ENCODE measurements around the gene DNM3. TPM values are rescaled to one million over a fixed set of nuclear protein-coding genes. Genes with fewer than 3 reads are reported as not detected.

The DNM3 gene
- total RNA-seq, 1 experiment from 2014 or later = 2.7 TPM

GRCh38 chr1:172287208-172287607 is 445.9 kb downstream of the DNM3 start:
- Histone ChIP-seq H4K20me1 (ENCODE audit: control insufficient read depth, insufficient read depth, insufficient read length) (no peaks in the 10 kb centered on the region), H3K23ac (ENCODE audit: insufficient read length, low read depth, low read length) (no peak overlapping the region), H2AK5ac (ENCODE audit: insufficient read length, low read length) (no peak overlapping the region), H3K27me3 (ENCODE audit: insufficient read depth, low read length) (no peaks in the 10 kb centered on the region; the same call in 1 of the 2 replicates), H3K9me3 (ENCODE audit: control insufficient read depth, low read depth, low read length) (no peaks in the 10 kb centered on the region), H3K23me2 (ENCODE audit: insufficient read length, low read depth, low read length, poor library complexity, severe bottlenecking) (no peaks in the 10 kb centered on the region), H3K14ac (ENCODE audit: insufficient read depth, low read length) (no peak overlapping the region), H2BK5ac (ENCODE audit: insufficient read length, low read length) (no peak overlapping the region), H2AFZ (ENCODE audit: low read length) (no peak overlapping the region), H4K91ac (ENCODE audit: insufficient read length, low read depth, low read length) (no peak overlapping the region), H3K9ac (ENCODE audit: extremely low read depth, insufficient read length, low read length) (no peak overlapping the region), H3K56ac (ENCODE audit: insufficient read length, low read depth, low read length) (no peak overlapping the region), H3K79me2 (ENCODE audit: insufficient read depth, low read length) (no peaks in the 10 kb centered on the region), H3K79me1 (ENCODE audit: insufficient read depth, low read depth, low read length, poor library complexity, severe bottlenecking) (no peaks in the 10 kb centered on the region), H2BK120ac (ENCODE audit: low read depth, low read length, poor library complexity, severe bottlenecking) (no peak overlapping the region), H2BK12ac (ENCODE audit: insufficient read length, low read depth, low read length) (no peak overlapping the region), H2BK20ac (ENCODE audit: low read depth, low read length, poor library complexity, severe bottlenecking) (no peak overlapping the region), H3K27ac (ENCODE audit: insufficient read length, low read depth, low read length) (no peak overlapping the region), H4K5ac (ENCODE audit: insufficient read length, low read depth, low read length) (no peak overlapping the region), H4K8ac (replicated peaks; ENCODE audit: insufficient read length, low read depth, low read length) (no peak overlapping the region), H3K18ac (ENCODE audit: insufficient read length, low read depth, low read length) (no peak overlapping the region), H3K4me2 (ENCODE audit: insufficient read depth, insufficient read length, low read length) (no peak overlapping the region), H3K4me1 (ENCODE audit: insufficient read depth, low read length) (no peaks in the 10 kb centered on the region), H2BK15ac (ENCODE audit: low read depth, low read length) (no peak overlapping the region), H3T11ph (ENCODE audit: low read length) (no peak overlapping the region), H3K4ac (ENCODE audit: low read depth, low read length) (no peak overlapping the region)
- Mint-ChIP-seq H3K4me3 (no peak overlapping the region), H3K36me3 (ENCODE audit: insufficient read depth in 1 of 3, low read depth in 3 of 3) (no peaks in the 10 kb centered on the region; a peak in 1 of 7 replicates), H3K4me1 (no peaks in the 10 kb centered on the region), H3K27me3 (ENCODE audit: low read depth) (no peaks in the 10 kb centered on the region), H3K9me3 (no peaks in the 10 kb centered on the region), H3K27ac (no peak overlapping the region)
- no peak for DNase-seq
- no peak for TF ChIP-seq CTCF (conservative IDR thresholded peaks at IDR 0.05)
